SK-N-SH (cell line): ENCODE data around the gene KCNC3. TPM values are rescaled to one million over a fixed set of nuclear protein-coding genes. Genes with fewer than 3 reads are reported as not detected.

Experiments
- CTCF ChIA-PET: fragments of 300-600, 350-600 bp; formaldehyde crosslinking; extraction: SDS; loops from one replicate; lab custom pipeline; 2021; lab: Yijun Ruan, JAX
- POLR2A ChIA-PET: fragments of 350-600 bp; sonication (Branson Sonifier 250); formaldehyde crosslinking; extraction: SDS; loops from one replicate; lab custom pipeline; 2020; ENCODE audit warnings: antibody characterized with exemption, inconsistent platforms; lab: Yijun Ruan, JAX
- DNase-seq: peaks from one replicate; pipeline ENCODE4 v3.0.0; 2012
- H2AFZ ChIP-seq: fragments of 200-600 bp; sonication (generic); 2 replicates; pipeline ENCODE4 v1.8.1; 2016; ENCODE audit warnings: antibody characterized with exemption, mild to moderate bottlenecking, low read depth
- H3F3A ChIP-seq: fragments of 200-600 bp; sonication (generic); replicated peaks from 2 replicates; pipeline ENCODE3; 2016; ENCODE audit warnings: antibody characterized with exemption, mild to moderate bottlenecking; ENCODE audit not compliant: insufficient read depth
- H3K27ac ChIP-seq, 2 experiments: fragments of 200-500 bp in 1 of 2; fragments of 200-600 bp in 1 of 2; sonication (Bioruptor generic) in 1 of 2; sonication (generic), shearing (Covaris generic) in 1 of 2; 2 replicates each; pipeline versions ENCODE4 v1.5.1 to v1.6.1; 2014 to 2016; ENCODE audit warnings: low read depth in 2 of 2, inconsistent platforms in 1 of 2, low read length in 1 of 2, mild to moderate bottlenecking in 1 of 2, mixed read lengths in 1 of 2
- H3K27me3 ChIP-seq: fragments of 200-600 bp; sonication (generic), shearing (Covaris generic); 2 replicates; pipeline ENCODE4 v1.6.1; 2016; ENCODE audit warnings: mixed run types; ENCODE audit not compliant: insufficient read depth
- H3K36me3 ChIP-seq, 2 experiments: fragments of 200-500 bp in 1 of 2; fragments of 200-600 bp in 1 of 2; sonication (Bioruptor generic) in 1 of 2; sonication (generic) in 1 of 2; replicated peaks in 1 of 2; 2 replicates each; pipeline versions ENCODE3 to v1.5.1; 2014 to 2016; ENCODE audit warnings: low read length in 1 of 2, mild to moderate bottlenecking in 1 of 2; ENCODE audit not compliant: insufficient read depth in 2 of 2, control insufficient read depth in 1 of 2
- H3K4me1 ChIP-seq, 2 experiments: fragments of 200-500 bp in 1 of 2; fragments of 200-600 bp in 1 of 2; sonication (Bioruptor generic) in 1 of 2; sonication (generic), shearing (Covaris generic) in 1 of 2; 2 replicates each; pipeline versions ENCODE4 v1.5.1 to v1.6.1; 2014 to 2016; ENCODE audit warnings: low read depth in 1 of 2, low read length in 1 of 2, mixed run types in 1 of 2; ENCODE audit not compliant: insufficient read depth in 2 of 2, control insufficient read depth in 1 of 2
- H3K4me2 ChIP-seq: fragments of 200-600 bp; sonication (generic), shearing (Covaris generic); 2 replicates; pipeline ENCODE4 v1.6.1; 2017; ENCODE audit warnings: mixed run types
- H3K4me3 ChIP-seq, 2 experiments: fragments of 200-500 bp in 1 of 2; fragments of 200-600 bp in 1 of 2; sonication (Bioruptor generic) in 1 of 2; sonication (generic), shearing (Covaris generic) in 1 of 2; 2 replicates each; pipeline versions ENCODE4 v1.5.1 to v1.8.1; 2014 to 2016; ENCODE audit warnings: low read depth in 2 of 2, inconsistent platforms in 1 of 2, low read length in 1 of 2, mild to moderate bottlenecking in 1 of 2, mixed read lengths in 1 of 2, moderate library complexity in 1 of 2
- H3K79me2 ChIP-seq: fragments of 200-600 bp; sonication (generic); 2 replicates; pipeline ENCODE4 v1.8.1; 2017; ENCODE audit warnings: mild to moderate bottlenecking; ENCODE audit not compliant: insufficient read depth
- H3K9ac ChIP-seq: fragments of 200-600 bp; sonication (generic); 2 replicates; pipeline ENCODE4 v1.6.1; 2017; ENCODE audit warnings: mixed run types
- H3K9me2 ChIP-seq: fragments of 200-600 bp; sonication (generic); 2 replicates; pipeline ENCODE4 v1.6.1; 2017; ENCODE audit warnings: mixed run types
- H3K9me3 ChIP-seq: fragments of 200-600 bp; sonication (generic); 2 replicates; pipeline ENCODE4 v1.6.1; 2017; ENCODE audit warnings: mixed run types, mild to moderate bottlenecking, moderate library complexity
- H4K20me1 ChIP-seq: fragments of 200-600 bp; sonication (generic); 2 replicates; pipeline ENCODE4 v1.6.1; 2017; ENCODE audit warnings: mild to moderate bottlenecking, mixed run types; ENCODE audit not compliant: insufficient read depth
- CHD2 ChIP-seq: fragments of 150-350 bp; IDR thresholded peaks from 2 replicates; pipeline ENCODE4 v1.6.1; 2018; ENCODE audit warnings: low read length; ENCODE audit not compliant: partially characterized antibody
- FOSL2 ChIP-seq: IDR thresholded peaks from 2 replicates; pipeline ENCODE4 v1.4.0; 2012; ENCODE audit warnings: low read depth, mild to moderate bottlenecking, moderate library complexity, borderline replicate concordance
- FOXJ3 ChIP-seq: sonication (generic); formaldehyde crosslinking; IDR thresholded peaks from 2 replicates; pipeline ENCODE4 v1.5.1; 2020; ENCODE audit warnings: mild to moderate bottlenecking, missing genetic modification reagents
- GABPA ChIP-seq: IDR thresholded peaks from 2 replicates; pipeline ENCODE4 v1.4.0; 2012; ENCODE audit warnings: low read depth, mild to moderate bottlenecking
- JUND ChIP-seq: IDR thresholded peaks from 2 replicates; pipeline ENCODE4 v1.4.0; 2012
- MAX ChIP-seq: IDR thresholded peaks from 2 replicates; pipeline ENCODE4 v1.4.0; 2012; ENCODE audit warnings: low read depth
- MEF2A ChIP-seq: IDR thresholded peaks from 2 replicates; pipeline ENCODE4 v1.4.0; 2012; ENCODE audit warnings: low read depth, borderline replicate concordance
- MXI1 ChIP-seq: IDR thresholded peaks from 2 replicates; pipeline ENCODE4 v1.6.1; 2012; ENCODE audit warnings: mild to moderate bottlenecking, low read depth, low read length, improper control_type of control experiment
- NFIC ChIP-seq: IDR thresholded peaks from 2 replicates; pipeline ENCODE4 v1.4.0; 2012; ENCODE audit warnings: borderline replicate concordance
- PBX3 ChIP-seq: IDR thresholded peaks from 2 replicates; pipeline ENCODE4; 2012
- POLR2AphosphoS5 ChIP-seq: IDR thresholded peaks from 2 replicates; pipeline ENCODE4 v1.6.1; 2012; ENCODE audit warnings: low read depth, low read length
- RAD21 ChIP-seq: IDR thresholded peaks from 2 replicates; pipeline ENCODE4 v1.6.1; 2012; ENCODE audit warnings: mild to moderate bottlenecking, low read length
- RCOR1 ChIP-seq: fragments of 150-350 bp; IDR thresholded peaks from 2 replicates; pipeline ENCODE4 v1.6.1; 2017; ENCODE audit warnings: antibody characterized with exemption, low read length
- RXRA ChIP-seq: IDR thresholded peaks from 2 replicates; pipeline ENCODE4 v1.4.0; 2012; ENCODE audit warnings: low read depth, mild to moderate bottlenecking, borderline replicate concordance
- SIN3A ChIP-seq: IDR thresholded peaks from 2 replicates; pipeline ENCODE4 v1.6.1; 2012; ENCODE audit warnings: low read depth, mild to moderate bottlenecking, low read length, moderate library complexity, borderline replicate concordance
- SMC3 ChIP-seq: IDR thresholded peaks from 2 replicates; pipeline ENCODE4 v1.6.1; 2012; ENCODE audit warnings: low read depth, low read length, improper control_type of control experiment
- TEAD4 ChIP-seq: IDR thresholded peaks from 2 replicates; pipeline ENCODE4 v1.4.0; 2012; ENCODE audit warnings: mild to moderate bottlenecking, borderline replicate concordance; ENCODE audit not compliant: insufficient read depth
- USF2 ChIP-seq: fragments of 150-350 bp; IDR thresholded peaks from 2 replicates; pipeline ENCODE4 v1.6.1; 2017; ENCODE audit warnings: antibody characterized with exemption, low read length, low read depth, borderline replicate concordance
- ZBTB33 ChIP-seq: IDR thresholded peaks from 2 replicates; pipeline ENCODE4 v1.4.0; 2012; ENCODE audit warnings: low read depth, borderline replicate concordance
- WGBS: methylation state at CpG from one replicate; pipeline ENCODE4 v1.1.6; 2017; ENCODE audit warnings: low lambda C conversion rate; 5-methylcytosine and 5-hydroxymethylcytosine counted together
- polyA plus RNA-seq, 3 experiments: library from polyadenylated mRNA; depleted of rRNA; stranded (reverse); fragments of >200 nt; gene quantifications; 2 replicates each; pipeline ENCODE4 v1.2.3, GENCODE V29; 2012
- TF ChIP-seq, protein P1 (sequence below): IDR thresholded peaks from 2 replicates; pipeline ENCODE4 v1.6.1; 2012; ENCODE audit warnings: mild to moderate bottlenecking, low read depth, low read length, moderate library complexity
- TF ChIP-seq, protein P2 (sequence below): IDR thresholded peaks from 2 replicates; pipeline ENCODE4 v1.4.0; 2012; ENCODE audit warnings: low read depth, borderline replicate concordance

The KCNC3 gene
- polyA plus RNA-seq, 1 of the 3 experiments (the other 2 are of a cell fraction) = 0.30 TPM

GRCh38 chr19:50368649-50369570 lies 39.7 kb upstream of the KCNC3 start (continued):
- TF ChIP-seq, protein P1, sequence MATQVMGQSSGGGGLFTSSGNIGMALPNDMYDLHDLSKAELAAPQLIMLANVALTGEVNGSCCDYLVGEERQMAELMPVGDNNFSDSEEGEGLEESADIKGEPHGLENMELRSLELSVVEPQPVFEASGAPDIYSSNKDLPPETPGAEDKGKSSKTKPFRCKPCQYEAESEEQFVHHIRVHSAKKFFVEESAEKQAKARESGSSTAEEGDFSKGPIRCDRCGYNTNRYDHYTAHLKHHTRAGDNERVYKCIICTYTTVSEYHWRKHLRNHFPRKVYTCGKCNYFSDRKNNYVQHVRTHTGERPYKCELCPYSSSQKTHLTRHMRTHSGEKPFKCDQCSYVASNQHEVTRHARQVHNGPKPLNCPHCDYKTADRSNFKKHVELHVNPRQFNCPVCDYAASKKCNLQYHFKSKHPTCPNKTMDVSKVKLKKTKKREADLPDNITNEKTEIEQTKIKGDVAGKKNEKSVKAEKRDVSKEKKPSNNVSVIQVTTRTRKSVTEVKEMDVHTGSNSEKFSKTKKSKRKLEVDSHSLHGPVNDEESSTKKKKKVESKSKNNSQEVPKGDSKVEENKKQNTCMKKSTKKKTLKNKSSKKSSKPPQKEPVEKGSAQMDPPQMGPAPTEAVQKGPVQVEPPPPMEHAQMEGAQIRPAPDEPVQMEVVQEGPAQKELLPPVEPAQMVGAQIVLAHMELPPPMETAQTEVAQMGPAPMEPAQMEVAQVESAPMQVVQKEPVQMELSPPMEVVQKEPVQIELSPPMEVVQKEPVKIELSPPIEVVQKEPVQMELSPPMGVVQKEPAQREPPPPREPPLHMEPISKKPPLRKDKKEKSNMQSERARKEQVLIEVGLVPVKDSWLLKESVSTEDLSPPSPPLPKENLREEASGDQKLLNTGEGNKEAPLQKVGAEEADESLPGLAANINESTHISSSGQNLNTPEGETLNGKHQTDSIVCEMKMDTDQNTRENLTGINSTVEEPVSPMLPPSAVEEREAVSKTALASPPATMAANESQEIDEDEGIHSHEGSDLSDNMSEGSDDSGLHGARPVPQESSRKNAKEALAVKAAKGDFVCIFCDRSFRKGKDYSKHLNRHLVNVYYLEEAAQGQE = no peak
- TF ChIP-seq RXRA = no peak
- TF ChIP-seq SMC3 = peak; percentile 71
- 0 out of 2 replicates have a peak, but pooled peaks have one; percentile 13 for TF ChIP-seq RCOR1
- peak; percentile 58; the same call in 1 of the 2 replicates for TF ChIP-seq USF2
- TF ChIP-seq FOSL2 = no peak
- TF ChIP-seq RAD21 = peak; percentile 87
- TF ChIP-seq, protein P2, sequence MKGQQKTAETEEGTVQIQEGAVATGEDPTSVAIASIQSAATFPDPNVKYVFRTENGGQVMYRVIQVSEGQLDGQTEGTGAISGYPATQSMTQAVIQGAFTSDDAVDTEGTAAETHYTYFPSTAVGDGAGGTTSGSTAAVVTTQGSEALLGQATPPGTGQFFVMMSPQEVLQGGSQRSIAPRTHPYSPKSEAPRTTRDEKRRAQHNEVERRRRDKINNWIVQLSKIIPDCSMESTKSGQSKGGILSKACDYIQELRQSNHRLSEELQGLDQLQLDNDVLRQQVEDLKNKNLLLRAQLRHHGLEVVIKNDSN = peak; percentile 91
- TF ChIP-seq GABPA = no peak
- no peak for TF ChIP-seq TEAD4

DNA sequence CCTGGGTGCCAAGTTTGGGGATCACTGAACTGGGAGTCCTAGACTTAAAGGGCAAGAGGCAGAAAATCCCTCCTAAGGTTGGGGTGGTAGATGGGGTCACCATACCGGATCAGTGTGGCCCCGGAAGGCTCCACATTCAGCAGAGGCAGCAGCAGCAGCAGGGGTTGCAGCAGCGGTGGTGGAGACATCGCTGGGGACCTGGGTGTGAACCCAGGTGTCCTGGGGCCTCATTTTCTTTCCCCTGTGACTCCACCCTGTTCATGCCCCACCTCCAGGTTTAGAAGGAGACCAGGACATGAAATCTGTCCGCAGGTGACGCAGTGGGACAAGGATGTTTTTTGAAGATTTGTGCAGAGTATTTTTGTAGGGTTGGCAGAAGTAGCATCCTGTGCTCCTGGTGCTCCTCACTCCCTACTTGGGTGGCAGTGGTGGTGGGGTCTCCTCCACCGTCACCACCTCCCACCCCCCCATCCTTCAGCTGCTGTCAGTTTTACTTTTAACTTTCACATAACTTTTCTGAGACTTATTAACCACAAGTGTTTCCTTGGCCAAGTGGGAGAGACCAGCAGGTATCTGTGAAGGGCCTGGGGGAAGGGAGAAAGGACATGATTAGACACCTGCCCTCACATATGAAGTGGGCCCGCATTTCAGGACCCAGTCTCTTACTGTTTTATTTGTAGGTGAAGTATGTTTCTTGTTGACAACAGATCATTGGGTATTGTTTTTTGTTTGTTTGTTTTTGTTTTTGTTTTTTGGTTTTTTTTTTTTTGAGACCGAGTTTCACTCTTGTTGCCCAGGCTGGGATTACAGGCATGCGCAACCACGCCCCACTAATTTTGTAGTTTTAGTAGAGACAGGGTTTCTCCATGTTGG lies 36.5 kb upstream of the KCNC3 start, which contains the start of gene NAPSA:
NAPSA (minus strand) TSS at position 206 of the 873 bp plus-strand sequence; CDS start at position 188, 18 bp downstream.
- H3K9me3 ChIP-seq = no peaks in the 10 kb centered on the region
- H3K4me2 ChIP-seq = no peak within 1 kb of the TSS
- no peak within 1 kb of the TSS for H3K9ac ChIP-seq
- no peaks in the 10 kb centered on the region for H3K27me3 ChIP-seq
- H3K4me1 ChIP-seq = peaks cover 0 to 2% of the 10 kb centered on the region in 2 experiments; a peak in 1 of 4 replicates
- no peaks in the 10 kb centered on the region for H3F3A ChIP-seq
- no peaks in the 10 kb centered on the region for H3K9me2 ChIP-seq
- no peaks in the 10 kb centered on the region for H3K36me3 ChIP-seq
- ChIA-PET CTCF (interaction anchor here (0.8 to 4.1 kb wide), 5 partner anchors 8 to 242 kb away, joined by 3 to 80 read pairs (median 4); no protein-coding TSS in a partner anchor), POLR2A (no interaction called here)
- DNase-seq = no peak
- no peaks in the 10 kb centered on the region for H3K79me2 ChIP-seq
- H4K20me1 ChIP-seq = no peaks in the 10 kb centered on the region
- no peak within 1 kb of the TSS for H2AFZ ChIP-seq
- H3K4me3 ChIP-seq = no peak within 1 kb of the TSS
- WGBS = 63% methylated on average over 9 of the region's 11 CpGs
- H3K27ac ChIP-seq = no peak within 1 kb of the TSS
- no peak for TF ChIP-seq MEF2A
- no peak for TF ChIP-seq SIN3A
- TF ChIP-seq MXI1 = no peak
- TF ChIP-seq JUND = no peak
- TF ChIP-seq FOXJ3 (CRISPR knock-in tag) = no peak
- TF ChIP-seq NFIC = no peak
- TF ChIP-seq CHD2 = no peak
- no peak for TF ChIP-seq PBX3
- TF ChIP-seq MAX = no peak
- TF ChIP-seq ZBTB33 = no peak
- TF ChIP-seq POLR2AphosphoS5 = no peak
